Stimulated activated CD4-positive, alpha-beta T cell treated with anti-CD3 and anti-CD28 coated beads, Interleukin-12 subunit alpha, Interleukin-12 subunit beta, amount 100 ng/mL, for 48 hours (primary cell): ENCODE data around the gene MAP4K5.

Source experiments
- DNase-seq, 3 donors: peaks; one replicate each; pipeline ENCODE4 v3.0.0-alpha.2; 2020; ENCODE audit warnings: low read depth in 2 of 3, low spot score in 1 of 3

Gene MAP4K5

DNA sequence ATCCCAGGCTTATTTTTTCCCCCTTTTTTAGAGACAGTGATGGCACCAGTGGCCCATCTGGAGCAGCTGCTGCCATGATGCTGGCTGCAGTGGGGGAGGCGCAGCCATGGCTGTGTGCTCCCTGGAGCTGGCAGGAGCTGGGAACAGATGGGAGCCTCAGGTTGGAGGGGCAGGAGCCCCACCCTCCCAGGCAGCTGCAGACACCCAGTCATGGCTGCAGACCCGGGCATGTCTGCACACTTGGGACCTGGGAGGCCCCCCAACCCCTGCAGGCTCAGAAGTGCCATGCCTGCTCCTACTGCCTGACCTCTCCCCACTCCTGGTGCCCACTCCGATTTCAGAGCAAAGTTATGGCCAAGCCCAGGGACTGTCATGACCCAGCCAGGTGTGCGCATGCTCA is 160.8 kb downstream of the MAP4K5 start:
- DNase-seq = no peak
